K562 treated with DMSO at 1 percent for 12 hours (cell line): ENCODE results near the gene IGFLR1. TPM values are rescaled to one million over a fixed set of nuclear protein-coding genes. Genes with fewer than 3 reads are reported as not detected.

ENCODE experiments used
- total RNA-seq: library from RNA; unstranded; fragments of 300-600 nt; gene quantifications from 2 replicates; pipeline ENCODE4 v1.2.3, GENCODE V29; 2022; ENCODE audit not compliant: insufficient read depth

The IGFLR1 gene, protein sequence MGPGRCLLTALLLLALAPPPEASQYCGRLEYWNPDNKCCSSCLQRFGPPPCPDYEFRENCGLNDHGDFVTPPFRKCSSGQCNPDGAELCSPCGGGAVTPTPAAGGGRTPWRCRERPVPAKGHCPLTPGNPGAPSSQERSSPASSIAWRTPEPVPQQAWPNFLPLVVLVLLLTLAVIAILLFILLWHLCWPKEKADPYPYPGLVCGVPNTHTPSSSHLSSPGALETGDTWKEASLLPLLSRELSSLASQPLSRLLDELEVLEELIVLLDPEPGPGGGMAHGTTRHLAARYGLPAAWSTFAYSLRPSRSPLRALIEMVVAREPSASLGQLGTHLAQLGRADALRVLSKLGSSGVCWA
- 10.9 and 19.2 TPM in 2 replicates for total RNA-seq

GRCh38 chr19:35742121-35742724 is at the start of gene IGFLR1:
Gene IGFLR1 (minus strand): TSS chr19:35742452. CDS start chr19:35741180, 1,272 bp downstream.

GRCh38 chr19:35775298-35776101 is 33.2 kb upstream of the IGFLR1 start, which contains the start of gene ARHGAP33:
Gene ARHGAP33 (plus strand): TSS chr19:35775564. CDS start chr19:35775659, 95 bp downstream.

GRCh38 chr19:35757749-35758608 is 15.7 kb upstream of the IGFLR1 start, which contains the start of gene PROSER3:
Gene PROSER3 (plus strand): TSS chr19:35758176. CDS start chr19:35758216, 40 bp downstream.

DNA sequence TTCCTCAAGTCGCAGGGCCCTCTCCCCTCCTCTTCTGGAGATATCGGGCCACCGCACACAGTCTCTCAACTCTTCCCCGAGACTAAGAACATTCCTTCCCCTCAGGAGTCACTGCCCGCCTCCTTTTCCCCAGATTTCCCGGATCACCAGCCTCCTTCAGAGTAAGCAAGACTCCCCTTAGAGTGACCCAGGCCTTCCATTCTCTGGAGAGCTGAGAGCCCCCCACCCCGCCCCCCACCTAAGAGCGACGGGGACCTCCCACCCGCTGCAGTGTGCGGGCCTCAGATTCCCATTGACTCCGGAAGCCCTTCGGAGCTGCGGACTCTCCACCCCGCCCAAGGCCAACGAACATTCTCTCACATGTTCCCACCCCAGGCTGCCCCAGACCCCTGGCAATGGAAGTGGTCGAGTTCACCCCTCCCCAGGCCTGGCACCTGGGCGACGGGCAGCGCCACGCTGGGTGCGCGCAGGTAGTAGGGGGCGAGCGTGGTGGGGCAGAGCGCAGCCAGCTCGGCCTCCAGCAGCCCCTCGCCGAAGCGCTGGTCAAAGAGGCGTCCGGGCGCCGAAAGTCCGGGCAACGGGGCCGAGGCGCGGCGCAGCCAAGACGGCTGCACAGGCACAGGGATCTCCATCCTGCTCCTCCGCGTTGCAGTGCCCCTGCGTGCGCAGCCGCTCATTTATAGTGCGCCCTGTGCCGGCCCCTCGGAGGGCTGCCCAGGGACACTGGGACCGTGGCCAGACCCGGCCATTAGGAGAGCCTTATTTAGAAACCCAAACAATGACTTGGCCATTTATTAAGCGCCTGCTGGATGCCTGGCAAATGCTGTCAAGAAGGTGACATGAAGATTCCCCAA is 14.4 kb upstream of the IGFLR1 start, which contains the start of gene HSPB6:
TSS of gene HSPB6 (minus strand) at position 653 of the 854 bp plus-strand sequence. CDS start at position 632, 21 bp downstream.

GRCh38 chr19:35748106-35749020 is 6.1 kb upstream of the IGFLR1 start, which contains the start of gene LIN37:
Gene LIN37 (plus strand): TSS chr19:35748576. CDS start chr19:35748725, 149 bp downstream.

DNA sequence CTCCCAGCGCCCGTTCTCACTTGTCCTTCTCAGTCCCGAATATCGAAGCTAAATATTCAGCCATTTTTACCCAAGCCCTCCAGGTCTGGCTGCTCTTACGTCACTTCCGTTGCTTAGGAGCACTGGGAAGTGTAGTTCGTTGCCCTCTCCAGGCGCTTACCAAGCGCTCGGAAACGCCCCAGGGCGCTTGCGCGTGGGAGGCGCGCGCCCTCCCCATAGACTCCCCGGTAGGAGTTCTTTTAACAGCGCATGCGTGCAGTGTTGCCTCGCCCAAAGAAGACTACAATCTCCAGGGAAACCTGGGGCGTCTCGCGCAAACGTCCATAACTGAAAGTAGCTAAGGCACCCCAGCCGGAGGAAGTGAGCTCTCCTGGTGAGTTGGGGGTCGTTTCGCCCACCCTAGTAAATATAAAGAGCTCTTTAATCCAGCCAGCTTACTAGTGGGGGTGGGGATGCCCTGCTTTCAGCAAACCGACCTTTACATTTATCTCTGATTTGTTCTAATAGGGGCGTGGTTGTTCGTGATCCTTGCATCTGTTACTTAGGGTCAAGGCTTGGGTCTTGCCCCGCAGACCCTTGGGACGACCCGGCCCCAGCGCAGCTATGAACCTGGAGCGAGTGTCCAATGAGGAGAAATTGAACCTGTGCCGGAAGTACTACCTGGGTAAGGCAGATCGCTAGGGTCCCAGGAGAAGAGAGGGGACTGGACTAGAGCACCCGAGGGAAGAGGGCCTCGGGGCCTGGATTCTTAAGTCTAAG is 3.3 kb upstream of the IGFLR1 start, which contains the start of the genes PSENEN and U2AF1L4:
TSS of gene PSENEN (plus strand) at position 324 of the 759 bp plus-strand sequence. CDS start at position 604, 280 bp downstream.
TSS of gene U2AF1L4 (minus strand) at position 91 of the 759 bp plus-strand sequence. CDS start at position 64, 27 bp downstream.

GRCh38 chr19:35717665-35718344 is 24.4 kb downstream of the IGFLR1 start, which contains the start of gene KMT2B:
Gene KMT2B (plus strand): TSS chr19:35718003. CDS start chr19:35718019, 16 bp downstream.

DNA sequence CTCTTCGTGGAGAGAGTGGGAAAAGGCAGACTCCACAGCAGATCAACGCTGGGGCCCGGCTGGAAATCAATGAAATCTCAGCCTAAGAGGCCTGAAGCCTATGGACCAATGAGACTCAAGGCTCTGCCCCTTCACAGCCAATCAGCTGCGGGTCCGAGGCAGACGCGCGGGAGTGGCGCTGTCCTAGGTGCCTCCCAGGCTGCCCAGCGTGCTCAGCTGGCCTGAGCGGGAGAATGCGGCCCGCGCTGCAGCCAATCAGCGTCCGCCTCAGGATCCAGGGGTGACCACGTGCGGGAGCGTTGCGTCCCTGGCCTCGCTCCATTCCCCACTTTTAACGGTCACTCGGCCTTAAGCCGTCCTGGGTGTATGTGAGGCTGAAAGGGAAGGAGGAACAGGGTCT is 38.0 kb downstream of the IGFLR1 start, which contains the start of gene ZBTB32:
TSS of gene ZBTB32 (plus strand) at position 341 of the 400 bp plus-strand sequence. CDS start 10,069 bp downstream, outside the sequence.

Other genes with a start within 250 kb of the IGFLR1 start
- not detected in 2 replicates for gene DMKN, start 228.8 kb downstream of the IGFLR1 start, total RNA-seq
- gene SBSN, start 214.1 kb downstream of the IGFLR1 start, total RNA-seq: not detected in 2 replicates
- gene GAPDHS, start 209.0 kb downstream of the IGFLR1 start, total RNA-seq: not detected in 2 replicates
- 104 and 142 TPM in 2 replicates for gene TMEM147, start 196.8 kb downstream of the IGFLR1 start, total RNA-seq
- gene ATP4A, start 178.8 kb downstream of the IGFLR1 start, total RNA-seq: not detected in 2 replicates
- not detected in 2 replicates for gene PMIS2, start 156.3 kb downstream of the IGFLR1 start, total RNA-seq
- gene HAUS5, start 129.7 kb downstream of the IGFLR1 start, total RNA-seq: 18.2 and 37.8 TPM in 2 replicates
- 182 and 236 TPM in 2 replicates for gene RBM42, start 113.4 kb downstream of the IGFLR1 start, total RNA-seq
- gene ETV2, start 100.7 kb downstream of the IGFLR1 start, total RNA-seq: 1.7 and 2.1 TPM in 2 replicates
- 995 and 1,433 TPM in 2 replicates for gene COX6B1, start 94.1 kb downstream of the IGFLR1 start, total RNA-seq
- gene UPK1A, start 75.9 kb downstream of the IGFLR1 start, total RNA-seq: not detected in 2 replicates
- not detected in 2 replicates for gene ZBTB32, start 37.9 kb downstream of the IGFLR1 start, total RNA-seq
- 20.4 and 28.5 TPM in 2 replicates for gene KMT2B, start 24.4 kb downstream of the IGFLR1 start, total RNA-seq
- 4.5 and 8.7 TPM in 2 replicates for gene U2AF1L4, start 3.0 kb upstream of the IGFLR1 start, total RNA-seq
- gene PSENEN, start 3.2 kb upstream of the IGFLR1 start, total RNA-seq: 21.0 and 49.5 TPM in 2 replicates
- gene LIN37, start 6.1 kb upstream of the IGFLR1 start, total RNA-seq: 24.0 and 25.9 TPM in 2 replicates
- gene HSPB6, start 14.6 kb upstream of the IGFLR1 start, total RNA-seq: not detected in 2 replicates
- 5.4 and 18.6 TPM in 2 replicates for gene PROSER3, start 15.7 kb upstream of the IGFLR1 start, total RNA-seq
- 4.2 and 5.9 TPM in 2 replicates for gene ARHGAP33, start 33.1 kb upstream of the IGFLR1 start, total RNA-seq
- not detected in 2 replicates for gene PRODH2, start 70.4 kb upstream of the IGFLR1 start, total RNA-seq
- gene NPHS1, start 110.1 kb upstream of the IGFLR1 start, total RNA-seq: 1.3 and 1.9 TPM in 2 replicates
- gene KIRREL2, start 114.5 kb upstream of the IGFLR1 start, total RNA-seq: 0.20 TPM in 1 of 2 replicates, not detected in the other
- gene APLP1, start 126.1 kb upstream of the IGFLR1 start, total RNA-seq: 7.4 and 15.0 TPM in 2 replicates
- 5.8 and 7.3 TPM in 2 replicates for gene NFKBID, start 158.1 kb upstream of the IGFLR1 start, total RNA-seq
- gene HCST, start 160.1 kb upstream of the IGFLR1 start, total RNA-seq: not detected in 2 replicates
- 18.6 and 31.0 TPM in 2 replicates for gene TYROBP, start 165.8 kb upstream of the IGFLR1 start, total RNA-seq
- gene LRFN3, start 193.9 kb upstream of the IGFLR1 start, total RNA-seq: not detected in 2 replicates